ENCODE data around the gene PAH.

PAH gene

DNA sequence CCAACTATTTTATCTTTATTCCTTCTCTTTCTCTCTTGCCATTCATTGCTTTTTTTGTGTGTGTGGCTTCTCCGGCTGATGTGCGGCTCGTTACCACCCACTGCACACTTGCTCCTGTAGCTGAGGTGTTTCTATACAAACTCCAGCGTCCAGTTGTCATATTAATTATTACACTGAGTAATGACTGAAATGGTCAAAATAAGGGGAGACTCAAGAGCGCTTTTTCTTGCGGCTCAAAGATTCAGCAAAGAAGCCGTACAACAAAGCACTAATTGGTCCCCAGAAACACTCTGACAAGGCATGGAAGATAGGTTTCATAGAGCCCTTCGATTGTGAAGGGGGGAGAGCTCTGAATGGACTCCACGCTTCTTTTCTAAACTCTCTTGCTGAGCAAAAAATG, 34.8 kb upstream of the PAH start:
- ATAC-seq: no peak

DNA sequence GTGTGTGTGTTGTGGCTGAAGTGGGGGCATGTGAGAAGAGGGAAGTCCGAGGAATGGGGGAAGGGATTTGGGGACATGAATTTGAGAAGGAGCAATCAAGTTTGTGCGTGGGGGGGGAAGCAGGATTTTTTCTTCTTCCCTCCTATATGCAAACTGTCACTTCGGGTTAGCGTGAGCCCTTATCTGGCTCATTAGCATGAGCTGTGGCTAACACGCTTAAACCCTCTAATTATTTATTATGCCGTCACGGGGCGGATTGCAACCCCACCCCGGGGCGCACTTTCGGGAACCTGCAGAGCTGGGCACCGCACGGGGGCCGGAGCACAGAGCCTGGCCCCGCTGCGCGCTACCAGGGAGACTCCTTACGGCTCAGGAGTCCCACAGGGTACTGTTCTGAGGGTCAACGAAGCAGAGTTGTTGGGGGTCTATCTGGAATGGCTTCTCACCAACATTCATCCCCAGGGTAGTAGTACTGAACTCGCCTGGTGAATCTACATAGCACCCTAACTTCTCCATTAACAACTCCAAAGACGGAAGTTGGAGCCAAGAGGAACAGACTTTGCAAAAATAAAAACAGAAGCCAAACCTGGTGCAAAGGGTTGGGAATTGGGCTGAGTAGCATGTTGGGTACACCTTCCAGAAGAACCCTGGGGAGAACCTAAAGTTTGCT, 34.0 kb upstream of the PAH start:
- TF ChIP-seq ZFP30 (CRISPR knock-in tag; IDR thresholded peaks at IDR 0.05): no peak
- ATAC-seq: no peak

More for the DNA sequence above, 34.8 kb upstream of the PAH start:
- no peak for TF ChIP-seq TOX (CRISPR knock-in tag; IDR thresholded peaks at IDR 0.05; ENCODE audit: borderline replicate concordance)
- TF ChIP-seq, protein P1, sequence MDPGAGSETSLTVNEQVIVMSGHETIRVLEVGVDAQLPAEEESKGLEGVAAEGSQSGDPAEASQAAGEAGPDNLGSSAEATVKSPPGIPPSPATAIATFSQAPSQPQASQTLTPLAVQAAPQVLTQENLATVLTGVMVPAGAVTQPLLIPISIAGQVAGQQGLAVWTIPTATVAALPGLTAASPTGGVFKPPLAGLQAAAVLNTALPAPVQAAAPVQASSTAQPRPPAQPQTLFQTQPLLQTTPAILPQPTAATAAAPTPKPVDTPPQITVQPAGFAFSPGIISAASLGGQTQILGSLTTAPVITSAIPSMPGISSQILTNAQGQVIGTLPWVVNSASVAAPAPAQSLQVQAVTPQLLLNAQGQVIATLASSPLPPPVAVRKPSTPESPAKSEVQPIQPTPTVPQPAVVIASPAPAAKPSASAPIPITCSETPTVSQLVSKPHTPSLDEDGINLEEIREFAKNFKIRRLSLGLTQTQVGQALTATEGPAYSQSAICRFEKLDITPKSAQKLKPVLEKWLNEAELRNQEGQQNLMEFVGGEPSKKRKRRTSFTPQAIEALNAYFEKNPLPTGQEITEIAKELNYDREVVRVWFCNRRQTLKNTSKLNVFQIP (CRISPR knock-in tag; IDR thresholded peaks at IDR 0.05; ENCODE audit: borderline replicate concordance, low read depth): no peak
- no peak for TF ChIP-seq CSDC2 (CRISPR knock-in tag; IDR thresholded peaks at IDR 0.05)
- TF ChIP-seq TCF4 (CRISPR knock-in tag; IDR thresholded peaks at IDR 0.05; ENCODE audit: borderline replicate concordance): no peak
- TF ChIP-seq, protein P2, sequence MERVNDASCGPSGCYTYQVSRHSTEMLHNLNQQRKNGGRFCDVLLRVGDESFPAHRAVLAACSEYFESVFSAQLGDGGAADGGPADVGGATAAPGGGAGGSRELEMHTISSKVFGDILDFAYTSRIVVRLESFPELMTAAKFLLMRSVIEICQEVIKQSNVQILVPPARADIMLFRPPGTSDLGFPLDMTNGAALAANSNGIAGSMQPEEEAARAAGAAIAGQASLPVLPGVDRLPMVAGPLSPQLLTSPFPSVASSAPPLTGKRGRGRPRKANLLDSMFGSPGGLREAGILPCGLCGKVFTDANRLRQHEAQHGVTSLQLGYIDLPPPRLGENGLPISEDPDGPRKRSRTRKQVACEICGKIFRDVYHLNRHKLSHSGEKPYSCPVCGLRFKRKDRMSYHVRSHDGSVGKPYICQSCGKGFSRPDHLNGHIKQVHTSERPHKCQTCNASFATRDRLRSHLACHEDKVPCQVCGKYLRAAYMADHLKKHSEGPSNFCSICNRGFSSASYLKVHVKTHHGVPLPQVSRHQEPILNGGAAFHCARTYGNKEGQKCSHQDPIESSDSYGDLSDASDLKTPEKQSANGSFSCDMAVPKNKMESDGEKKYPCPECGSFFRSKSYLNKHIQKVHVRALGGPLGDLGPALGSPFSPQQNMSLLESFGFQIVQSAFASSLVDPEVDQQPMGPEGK (CRISPR knock-in tag; IDR thresholded peaks at IDR 0.05; ENCODE audit: borderline replicate concordance): no peak
- TF ChIP-seq ESRRG (CRISPR knock-in tag; IDR thresholded peaks at IDR 0.05): no peak
- TF ChIP-seq BACH2 (CRISPR knock-in tag; IDR thresholded peaks at IDR 0.05; ENCODE audit: borderline replicate concordance): no peak
- TF ChIP-seq, protein P3, sequence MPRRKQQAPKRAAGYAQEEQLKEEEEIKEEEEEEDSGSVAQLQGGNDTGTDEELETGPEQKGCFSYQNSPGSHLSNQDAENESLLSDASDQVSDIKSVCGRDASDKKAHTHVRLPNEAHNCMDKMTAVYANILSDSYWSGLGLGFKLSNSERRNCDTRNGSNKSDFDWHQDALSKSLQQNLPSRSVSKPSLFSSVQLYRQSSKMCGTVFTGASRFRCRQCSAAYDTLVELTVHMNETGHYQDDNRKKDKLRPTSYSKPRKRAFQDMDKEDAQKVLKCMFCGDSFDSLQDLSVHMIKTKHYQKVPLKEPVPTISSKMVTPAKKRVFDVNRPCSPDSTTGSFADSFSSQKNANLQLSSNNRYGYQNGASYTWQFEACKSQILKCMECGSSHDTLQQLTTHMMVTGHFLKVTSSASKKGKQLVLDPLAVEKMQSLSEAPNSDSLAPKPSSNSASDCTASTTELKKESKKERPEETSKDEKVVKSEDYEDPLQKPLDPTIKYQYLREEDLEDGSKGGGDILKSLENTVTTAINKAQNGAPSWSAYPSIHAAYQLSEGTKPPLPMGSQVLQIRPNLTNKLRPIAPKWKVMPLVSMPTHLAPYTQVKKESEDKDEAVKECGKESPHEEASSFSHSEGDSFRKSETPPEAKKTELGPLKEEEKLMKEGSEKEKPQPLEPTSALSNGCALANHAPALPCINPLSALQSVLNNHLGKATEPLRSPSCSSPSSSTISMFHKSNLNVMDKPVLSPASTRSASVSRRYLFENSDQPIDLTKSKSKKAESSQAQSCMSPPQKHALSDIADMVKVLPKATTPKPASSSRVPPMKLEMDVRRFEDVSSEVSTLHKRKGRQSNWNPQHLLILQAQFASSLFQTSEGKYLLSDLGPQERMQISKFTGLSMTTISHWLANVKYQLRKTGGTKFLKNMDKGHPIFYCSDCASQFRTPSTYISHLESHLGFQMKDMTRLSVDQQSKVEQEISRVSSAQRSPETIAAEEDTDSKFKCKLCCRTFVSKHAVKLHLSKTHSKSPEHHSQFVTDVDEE (CRISPR knock-in tag; IDR thresholded peaks at IDR 0.05): no peak
- no peak for TF ChIP-seq ZFP3 (CRISPR knock-in tag; IDR thresholded peaks at IDR 0.05)
- TF ChIP-seq ZNF565 (CRISPR knock-in tag; conservative IDR thresholded peaks at IDR 0.05; ENCODE audit: low read depth): no peak
- no peak for TF ChIP-seq PPARA (CRISPR knock-in tag; IDR thresholded peaks at IDR 0.05; ENCODE audit: borderline replicate concordance)
- no peak for TF ChIP-seq OSR1 (CRISPR knock-in tag; IDR thresholded peaks at IDR 0.05)
- TF ChIP-seq RARB (CRISPR knock-in tag; IDR thresholded peaks at IDR 0.05): no peak
- TF ChIP-seq, protein P4, sequence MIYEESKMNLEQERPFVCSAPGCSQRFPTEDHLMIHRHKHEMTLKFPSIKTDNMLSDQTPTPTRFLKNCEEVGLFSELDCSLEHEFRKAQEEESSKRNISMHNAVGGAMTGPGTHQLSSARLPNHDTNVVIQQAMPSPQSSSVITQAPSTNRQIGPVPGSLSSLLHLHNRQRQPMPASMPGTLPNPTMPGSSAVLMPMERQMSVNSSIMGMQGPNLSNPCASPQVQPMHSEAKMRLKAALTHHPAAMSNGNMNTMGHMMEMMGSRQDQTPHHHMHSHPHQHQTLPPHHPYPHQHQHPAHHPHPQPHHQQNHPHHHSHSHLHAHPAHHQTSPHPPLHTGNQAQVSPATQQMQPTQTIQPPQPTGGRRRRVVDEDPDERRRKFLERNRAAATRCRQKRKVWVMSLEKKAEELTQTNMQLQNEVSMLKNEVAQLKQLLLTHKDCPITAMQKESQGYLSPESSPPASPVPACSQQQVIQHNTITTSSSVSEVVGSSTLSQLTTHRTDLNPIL (CRISPR knock-in tag; IDR thresholded peaks at IDR 0.05; ENCODE audit: low read depth): no peak

DNA sequence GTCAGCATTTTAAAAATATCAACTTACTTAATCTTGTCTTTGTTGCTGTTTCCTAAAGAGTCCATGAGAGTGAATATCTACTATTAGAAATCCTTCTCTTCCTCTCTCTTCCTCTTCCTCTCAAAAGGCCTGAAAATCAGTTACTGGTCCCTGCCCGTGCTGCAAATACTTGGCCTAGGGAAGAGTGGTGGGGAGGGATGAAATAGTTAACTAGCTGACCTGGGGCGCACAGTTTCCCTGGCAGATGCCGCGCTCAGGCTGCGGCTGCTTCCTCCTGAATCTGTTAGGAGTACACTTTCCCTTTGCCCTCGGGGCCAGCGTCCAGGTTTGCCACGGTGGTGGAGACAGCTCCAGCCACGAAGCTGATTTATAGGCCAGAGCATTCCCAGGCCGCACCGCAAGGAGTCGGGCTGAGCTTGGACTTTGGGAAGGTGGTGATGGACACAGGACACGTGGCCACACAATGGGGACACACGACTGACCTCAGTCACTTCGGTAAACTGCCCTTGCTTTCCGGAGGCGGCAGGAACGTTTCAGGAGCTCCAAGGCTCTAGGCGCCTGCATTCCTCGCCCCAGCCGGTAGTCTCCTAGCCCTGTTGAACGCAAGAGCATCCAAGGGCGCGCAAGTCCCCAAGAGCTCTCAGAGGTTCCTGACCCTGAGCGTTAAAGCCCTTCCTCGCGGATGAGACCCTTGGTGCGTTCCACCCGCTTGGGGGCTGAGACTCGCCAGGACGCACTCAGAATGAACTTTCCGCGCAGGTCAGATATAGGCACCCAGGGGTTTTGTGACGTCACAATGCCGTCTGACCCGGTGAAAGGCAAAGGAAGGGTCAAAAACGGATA, 33.3 kb upstream of the PAH start:
- no peak for ATAC-seq
- TF ChIP-seq ZC3H10 (CRISPR knock-in tag; IDR thresholded peaks at IDR 0.05): no peak
- TF ChIP-seq ESRRG (CRISPR knock-in tag; IDR thresholded peaks at IDR 0.05): no peak
- TF ChIP-seq, protein P5, sequence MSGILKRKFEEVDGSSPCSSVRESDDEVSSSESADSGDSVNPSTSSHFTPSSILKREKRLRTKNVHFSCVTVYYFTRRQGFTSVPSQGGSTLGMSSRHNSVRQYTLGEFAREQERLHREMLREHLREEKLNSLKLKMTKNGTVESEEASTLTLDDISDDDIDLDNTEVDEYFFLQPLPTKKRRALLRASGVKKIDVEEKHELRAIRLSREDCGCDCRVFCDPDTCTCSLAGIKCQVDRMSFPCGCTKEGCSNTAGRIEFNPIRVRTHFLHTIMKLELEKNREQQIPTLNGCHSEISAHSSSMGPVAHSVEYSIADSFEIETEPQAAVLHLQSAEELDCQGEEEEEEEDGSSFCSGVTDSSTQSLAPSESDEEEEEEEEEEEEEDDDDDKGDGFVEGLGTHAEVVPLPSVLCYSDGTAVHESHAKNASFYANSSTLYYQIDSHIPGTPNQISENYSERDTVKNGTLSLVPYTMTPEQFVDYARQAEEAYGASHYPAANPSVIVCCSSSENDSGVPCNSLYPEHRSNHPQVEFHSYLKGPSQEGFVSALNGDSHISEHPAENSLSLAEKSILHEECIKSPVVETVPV (CRISPR knock-in tag; IDR thresholded peaks at IDR 0.05): no peak
- no peak for TF ChIP-seq BACH2 (CRISPR knock-in tag; IDR thresholded peaks at IDR 0.05; ENCODE audit: borderline replicate concordance)
- TF ChIP-seq ISL1 (CRISPR knock-in tag; IDR thresholded peaks at IDR 0.05): no peak
- TF ChIP-seq TCF4 (CRISPR knock-in tag; IDR thresholded peaks at IDR 0.05; ENCODE audit: borderline replicate concordance): no peak
- TF ChIP-seq, protein P4 (CRISPR knock-in tag; IDR thresholded peaks at IDR 0.05; ENCODE audit: low read depth): no peak
- no peak for TF ChIP-seq RARB (CRISPR knock-in tag; IDR thresholded peaks at IDR 0.05)
- TF ChIP-seq, protein P2 (CRISPR knock-in tag; IDR thresholded peaks at IDR 0.05; ENCODE audit: borderline replicate concordance): no peak
- TF ChIP-seq ARNTL (CRISPR knock-in tag; IDR thresholded peaks at IDR 0.05; ENCODE audit: borderline replicate concordance, low read depth): no peak
- TF ChIP-seq ZNF565 (CRISPR knock-in tag; conservative IDR thresholded peaks at IDR 0.05; ENCODE audit: low read depth): no peak
- TF ChIP-seq ZFP3 (CRISPR knock-in tag; IDR thresholded peaks at IDR 0.05): no peak
- no peak for TF ChIP-seq TOX (CRISPR knock-in tag; IDR thresholded peaks at IDR 0.05; ENCODE audit: borderline replicate concordance)
- TF ChIP-seq GLIS3 (CRISPR knock-in tag; IDR thresholded peaks at IDR 0.05): no peak
- no peak for TF ChIP-seq SNAI2 (CRISPR knock-in tag; IDR thresholded peaks at IDR 0.05)
